Measurements from ENCODE around the gene KRT37.

DNA sequence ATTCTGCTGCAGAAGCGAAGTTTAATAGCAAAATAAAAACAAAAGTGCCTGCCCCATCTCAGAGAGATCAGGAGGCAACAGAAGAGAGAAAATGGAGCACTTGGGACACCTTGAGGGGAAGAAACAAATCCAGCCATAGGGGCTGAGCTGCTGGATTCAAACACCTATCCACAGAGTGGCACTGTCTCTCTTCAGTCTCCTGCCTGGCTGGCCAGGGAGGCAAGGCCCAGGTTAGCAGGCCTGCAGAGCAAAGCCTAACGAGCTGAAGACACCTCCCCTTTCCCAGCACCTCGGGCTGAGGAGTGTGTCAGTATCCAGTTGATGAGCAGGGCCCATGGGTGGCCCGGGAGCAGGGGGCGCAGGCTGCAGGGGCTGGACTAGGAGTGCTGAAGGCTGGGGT is 18.2 kb downstream of the KRT37 start:
- TF ChIP-seq NFRKB (IDR thresholded peaks at IDR 0.05) (no peak), LEF1 (IDR thresholded peaks at IDR 0.05; ENCODE audit: borderline replicate concordance) (no peak), FOXA1 (IDR thresholded peaks at IDR 0.05) (no peak), TARDBP (IDR thresholded peaks at IDR 0.05) (no peak), ZNF384 (IDR thresholded peaks at IDR 0.05) (no peak), ARNT (IDR thresholded peaks at IDR 0.05) (no peak), SP1 (IDR thresholded peaks at IDR 0.05) (no peak), SUZ12 (IDR thresholded peaks at IDR 0.05) (no peak), FOXK2 (IDR thresholded peaks at IDR 0.05) (no peak), L3MBTL2 (conservative IDR thresholded peaks at IDR 0.05) (no peak), FOXM1 (IDR thresholded peaks at IDR 0.05; ENCODE audit: borderline replicate concordance) (no peak), ELF4 (IDR thresholded peaks at IDR 0.05) (no peak), CTBP1 (IDR thresholded peaks at IDR 0.05; ENCODE audit: borderline replicate concordance) (no peak)
- TF ChIP-seq, protein P1, sequence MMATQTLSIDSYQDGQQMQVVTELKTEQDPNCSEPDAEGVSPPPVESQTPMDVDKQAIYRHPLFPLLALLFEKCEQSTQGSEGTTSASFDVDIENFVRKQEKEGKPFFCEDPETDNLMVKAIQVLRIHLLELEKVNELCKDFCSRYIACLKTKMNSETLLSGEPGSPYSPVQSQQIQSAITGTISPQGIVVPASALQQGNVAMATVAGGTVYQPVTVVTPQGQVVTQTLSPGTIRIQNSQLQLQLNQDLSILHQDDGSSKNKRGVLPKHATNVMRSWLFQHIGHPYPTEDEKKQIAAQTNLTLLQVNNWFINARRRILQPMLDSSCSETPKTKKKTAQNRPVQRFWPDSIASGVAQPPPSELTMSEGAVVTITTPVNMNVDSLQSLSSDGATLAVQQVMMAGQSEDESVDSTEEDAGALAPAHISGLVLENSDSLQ (IDR thresholded peaks at IDR 0.05): no peak
